A549 (cell line): ENCODE data around the gene CA7. TPM values are rescaled to one million over a fixed set of nuclear protein-coding genes. Genes with fewer than 3 reads are reported as not detected.
A peak's percentile ranks its signal among the peaks of the same experiment; 100 is the strongest.
"Not testable (repeated sequence)": the region's sequence is repeated elsewhere in the genome, so short reads cannot be mapped to it uniquely, and the experiment has no call there.

Experiments
- ATAC-seq, 2 experiments: fragments of 200-7000 bp in 1 of 2; fragments of >200 bp in 1 of 2; cut with Nextera tagmentation in 1 of 2; cut with Tn5 transposase in 1 of 2; 3 replicates each; pipeline versions ENCODE4 v1.8.0 to v1.9.1; 2018 to 2020; ENCODE audit warnings: mild to moderate bottlenecking in 1 of 2, moderate library complexity in 1 of 2
- CTCF ChIA-PET: fragments of 300-600 bp; sonication (Branson Sonifier 250); formaldehyde crosslinking; extraction: SDS; loops from one replicate; lab custom pipeline; 2021; ENCODE audit warnings: antibody characterized with exemption, inconsistent platforms; lab: Yijun Ruan, JAX
- POLR2A ChIA-PET: fragments of 350-600 bp; formaldehyde crosslinking; extraction: SDS; loops from one replicate; lab custom pipeline; 2021; ENCODE audit warnings: antibody characterized with exemption, inconsistent platforms; lab: Yijun Ruan, JAX
- DNase-seq, 2 experiments: peaks; one replicate each; pipeline versions ENCODE4 v3.0.0 to v3.0.0-alpha.2; 2011 to 2016; ENCODE audit warnings: low read depth in 1 of 2, low spot score in 1 of 2
- FAIRE-seq: peaks from 2 replicates; lab custom pipeline; 2011; peaks lifted over from hg19 to GRCh38; lab: Jason Lieb, UNC
- H3K27ac ChIP-seq, 2 experiments: fragments of >200 bp; sonication (Bioruptor Twin); formaldehyde crosslinking; 3 replicates each; pipeline ENCODE4 v1.5.1; 2016 to 2017
- H3K4me1 ChIP-seq: fragments of >200 bp; sonication (Bioruptor Twin); formaldehyde crosslinking; 3 replicates; pipeline ENCODE4 v1.6.1; 2016
- H3K4me2 ChIP-seq: fragments of >200 bp; sonication (Bioruptor Twin); formaldehyde crosslinking; 3 replicates; pipeline ENCODE4 v1.6.1; 2016
- H3K4me3 ChIP-seq: fragments of >200 bp; sonication (Bioruptor Twin); formaldehyde crosslinking; 3 replicates; pipeline ENCODE4 v1.5.1; 2016
- H3K9me3 ChIP-seq: fragments of >200 bp; sonication (Bioruptor Twin); formaldehyde crosslinking; 3 replicates; pipeline ENCODE4 v1.6.1; 2016
- BHLHE40 ChIP-seq: IDR thresholded peaks from 2 replicates; pipeline ENCODE4 v1.6.1; 2012; ENCODE audit warnings: low read depth, low read length, inconsistent platforms
- EHMT2 ChIP-seq: fragments of 200-600 bp; sonication (generic); IDR thresholded peaks from 2 replicates; pipeline ENCODE4 v1.6.1; 2016; ENCODE audit warnings: antibody characterized with exemption, low read depth, mild to moderate bottlenecking, moderate library complexity
- EP300 ChIP-seq, 2 experiments: fragments of >200 bp; sonication (Bioruptor Twin); formaldehyde crosslinking; IDR thresholded peaks; 2 replicates in 1 of 2; 3 replicates in 1 of 2; pipeline ENCODE4 v1.6.1; 2016 to 2017
- ESRRA ChIP-seq: fragments of 150-350 bp; IDR thresholded peaks from 2 replicates; pipeline ENCODE4 v1.6.1; 2014; ENCODE audit warnings: mild to moderate bottlenecking, low read length, borderline replicate concordance
- FOSB ChIP-seq: fragments of 250-450 bp; sonication (Bioruptor Pico); IDR thresholded peaks from 2 replicates; pipeline ENCODE4 v1.5.0; 2020; ENCODE audit warnings: mild to moderate bottlenecking, moderate library complexity
- GATA3 ChIP-seq: IDR thresholded peaks from 2 replicates; pipeline ENCODE4 v1.6.1; 2012; ENCODE audit warnings: borderline replicate concordance
- JUNB ChIP-seq: fragments of >200 bp; sonication (Bioruptor Twin); formaldehyde crosslinking; IDR thresholded peaks from 2 replicates; pipeline ENCODE4 v1.6.1; 2016
- MAFK ChIP-seq: fragments of 450-650 bp; IDR thresholded peaks from 2 replicates; pipeline ENCODE4 v1.6.1; 2014; ENCODE audit not compliant: partially characterized antibody
- NR3C1 ChIP-seq: fragments of >200 bp; sonication (Bioruptor Twin); formaldehyde crosslinking; IDR thresholded peaks from 3 replicates; pipeline ENCODE4 v1.6.1; 2017
- POLR2A ChIP-seq: IDR thresholded peaks from 2 replicates; pipeline ENCODE4 v1.6.1; 2012; ENCODE audit warnings: mild to moderate bottlenecking, low read length
- POLR2AphosphoS2 ChIP-seq: conservative IDR thresholded peaks from 2 replicates; pipeline ENCODE4 v1.6.1; 2012; ENCODE audit warnings: low read length, improper control_type of control experiment, inconsistent platforms
- RCOR1 ChIP-seq: fragments of 150-350 bp; IDR thresholded peaks from 2 replicates; pipeline ENCODE4 v1.6.1; 2014; ENCODE audit warnings: antibody characterized with exemption, low read length, low read depth
- RNF2 ChIP-seq: fragments of 200-600 bp; sonication (generic); IDR thresholded peaks from 2 replicates; pipeline ENCODE4 v1.6.1; 2016; ENCODE audit warnings: low read depth, mild to moderate bottlenecking, antibody characterized with exemption, moderate library complexity, borderline replicate concordance
- TP53 ChIP-seq: fragments of 250-450 bp; sonication (Bioruptor Pico); IDR thresholded peaks from 2 replicates; pipeline ENCODE4 v1.5.0; 2021; ENCODE audit warnings: mild to moderate bottlenecking, moderate library complexity
- ZFP36 ChIP-seq: fragments of 450-650 bp; IDR thresholded peaks from 2 replicates; pipeline ENCODE4 v1.6.1; 2014; ENCODE audit warnings: borderline replicate concordance; ENCODE audit not compliant: partially characterized antibody
- ZNF302 ChIP-seq: fragments of 250-450 bp; sonication (Bioruptor Pico); IDR thresholded peaks from 2 replicates; pipeline ENCODE4 v1.9.0; 2021; ENCODE audit warnings: inconsistent platforms, mild to moderate bottlenecking, moderate library complexity
- ZSCAN20 ChIP-seq: fragments of 250-450 bp; sonication (Bioruptor Pico); IDR thresholded peaks from 2 replicates; pipeline ENCODE4 v1.8.0; 2022; ENCODE audit warnings: mild to moderate bottlenecking, moderate library complexity
- WGBS: methylation state at CpG from one replicate; pipeline ENCODE4 v1.1.6; 2017; ENCODE audit errors: missing lambda C conversion rate; 5-methylcytosine and 5-hydroxymethylcytosine counted together
- polyA plus RNA-seq, 4 experiments: library from polyadenylated mRNA; depleted of rRNA in 3 of 4; stranded (reverse); fragments of >200 nt; fragmentation: RNase III in 1 of 4; extraction: RNeasy Plus Mini Kit Qiagen cat#74134 plus additional on column Dnase treatment in 1 of 4; gene quantifications; 2 replicates in 3 of 4; 3 replicates in 1 of 4; pipeline ENCODE4 v1.2.3, GENCODE V29; 2011 to 2017
- TF ChIP-seq, protein P1 (sequence below): fragments of >200 bp; sonication (Bioruptor Twin); formaldehyde crosslinking; IDR thresholded peaks from 3 replicates; pipeline ENCODE4 v1.5.1; 2016
- TF ChIP-seq, protein P2 (sequence below): fragments of >200 bp; sonication (Bioruptor Twin); formaldehyde crosslinking; IDR thresholded peaks from 3 replicates; pipeline ENCODE4 v1.6.1; 2016
- TF ChIP-seq, protein P3 (sequence below): IDR thresholded peaks from 2 replicates; pipeline ENCODE4 v1.6.1; 2012
- TF ChIP-seq, protein P4 (sequence below): fragments of 200-600 bp; sonication (generic); IDR thresholded peaks from 2 replicates; pipeline ENCODE4 v1.6.1; 2016; ENCODE audit warnings: antibody characterized with exemption, mild to moderate bottlenecking, moderate library complexity
- TF ChIP-seq, protein P5 (sequence below): IDR thresholded peaks from 2 replicates; pipeline ENCODE4 v1.6.1; 2012

Gene CA7
- polyA plus RNA-seq, 2 of the 4 experiments (the other 2 are of a cell fraction), result not detected

DNA sequence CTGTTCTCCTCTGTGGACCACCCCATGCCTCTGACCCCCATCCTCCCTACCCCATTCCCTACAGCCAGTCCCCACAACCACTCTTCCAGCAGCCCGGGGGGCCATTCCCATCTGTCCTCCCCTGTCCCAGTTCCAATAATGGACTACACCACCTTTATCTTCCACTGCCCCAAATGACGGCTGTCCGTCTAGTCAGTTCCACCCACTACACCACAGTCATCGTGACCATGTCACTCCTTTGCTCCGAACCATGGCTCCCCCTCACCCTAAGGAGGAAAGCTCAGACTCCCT, 51.4 kb downstream of the CA7 start:
- no peak for FAIRE-seq
- no peak for DNase-seq
- ChIA-PET POLR2A (interaction anchor here (0.8 to 1.4 kb wide), 2 partner anchors 15 to 33 kb away, joined by 3 to 5 read pairs; no protein-coding TSS in a partner anchor), CTCF (interaction anchor here (0.6 to 40.8 kb wide), 48 partner anchors 12 to 489 kb away, joined by 3 to 837 read pairs (median 5); partner anchors contain the start of genes CDH16, CES2, CES3 and CIAO2B)
- peaks cover 19% of the 10 kb centered on the region for H3K4me1 ChIP-seq
- WGBS, result 91% methylated on average over 5 of the region's 5 CpGs
- TF ChIP-seq POLR2A (no peak), ZSCAN20 (no peak), POLR2AphosphoS2 (no peak)
- H3K27ac ChIP-seq, result peak overlapping the region; percentile 17 to 29; a peak in 3 of 6 replicates
- no peak for ATAC-seq
- no peaks in the 10 kb centered on the region for H3K9me3 ChIP-seq
- H3K4me3 ChIP-seq, result no peak overlapping the region
- no peak overlapping the region for H3K4me2 ChIP-seq

DNA sequence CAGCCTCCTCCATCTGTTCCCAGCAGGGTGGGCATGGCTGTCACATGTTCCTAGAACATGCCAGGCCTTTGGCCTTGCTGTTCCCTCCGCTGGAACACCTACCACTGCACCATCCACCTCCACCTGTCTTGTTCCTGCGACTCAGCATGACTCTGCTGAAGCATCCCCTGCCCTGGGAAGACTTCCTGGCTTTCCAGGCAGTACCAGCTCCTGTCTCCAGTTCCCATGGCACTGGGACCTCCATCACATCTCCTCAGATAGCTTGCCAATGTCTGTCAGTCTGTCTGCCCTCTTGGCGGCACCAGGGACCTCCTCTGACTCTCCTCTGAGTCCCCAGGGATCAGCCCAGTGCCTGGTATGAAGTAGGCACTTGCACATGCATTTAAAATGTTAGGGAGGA, 51.8 kb downstream of the CA7 start:
- Histone ChIP-seq H3K4me1 (peaks cover 23% of the 10 kb centered on the region), H3K4me2 (no peak overlapping the region), H3K4me3 (no peak overlapping the region), H3K9me3 (no peaks in the 10 kb centered on the region), H3K27ac (peak overlapping the region in 1 of 2 experiments; percentile 29; a peak in 2 of 6 replicates)
- DNase-seq, result no peak
- TF ChIP-seq GATA3 (no peak), MAFK (no peak), JUNB (no peak), NR3C1 (no peak), RNF2 (no peak), EHMT2 (no peak), EP300 (IDR thresholded peaks at IDR 0.05) (no peak)
- TF ChIP-seq, protein P1, sequence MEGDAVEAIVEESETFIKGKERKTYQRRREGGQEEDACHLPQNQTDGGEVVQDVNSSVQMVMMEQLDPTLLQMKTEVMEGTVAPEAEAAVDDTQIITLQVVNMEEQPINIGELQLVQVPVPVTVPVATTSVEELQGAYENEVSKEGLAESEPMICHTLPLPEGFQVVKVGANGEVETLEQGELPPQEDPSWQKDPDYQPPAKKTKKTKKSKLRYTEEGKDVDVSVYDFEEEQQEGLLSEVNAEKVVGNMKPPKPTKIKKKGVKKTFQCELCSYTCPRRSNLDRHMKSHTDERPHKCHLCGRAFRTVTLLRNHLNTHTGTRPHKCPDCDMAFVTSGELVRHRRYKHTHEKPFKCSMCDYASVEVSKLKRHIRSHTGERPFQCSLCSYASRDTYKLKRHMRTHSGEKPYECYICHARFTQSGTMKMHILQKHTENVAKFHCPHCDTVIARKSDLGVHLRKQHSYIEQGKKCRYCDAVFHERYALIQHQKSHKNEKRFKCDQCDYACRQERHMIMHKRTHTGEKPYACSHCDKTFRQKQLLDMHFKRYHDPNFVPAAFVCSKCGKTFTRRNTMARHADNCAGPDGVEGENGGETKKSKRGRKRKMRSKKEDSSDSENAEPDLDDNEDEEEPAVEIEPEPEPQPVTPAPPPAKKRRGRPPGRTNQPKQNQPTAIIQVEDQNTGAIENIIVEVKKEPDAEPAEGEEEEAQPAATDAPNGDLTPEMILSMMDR, result no peak
- CTCF ChIA-PET, result interaction anchor here (1.1 to 40.8 kb wide), 28 partner anchors 13 to 370 kb away, joined by 3 to 837 read pairs (median 7); partner anchors contain the start of genes CDH16, CES2, CES3 and CIAO2B
- FAIRE-seq, result no peak
- POLR2A ChIA-PET, result interaction anchor here (0.8 to 1.4 kb wide), 2 partner anchors 15 to 33 kb away, joined by 3 to 5 read pairs; no protein-coding TSS in a partner anchor
- WGBS, result 94% methylated on average over 3 of the region's 3 CpGs
- no peak for ATAC-seq

DNA sequence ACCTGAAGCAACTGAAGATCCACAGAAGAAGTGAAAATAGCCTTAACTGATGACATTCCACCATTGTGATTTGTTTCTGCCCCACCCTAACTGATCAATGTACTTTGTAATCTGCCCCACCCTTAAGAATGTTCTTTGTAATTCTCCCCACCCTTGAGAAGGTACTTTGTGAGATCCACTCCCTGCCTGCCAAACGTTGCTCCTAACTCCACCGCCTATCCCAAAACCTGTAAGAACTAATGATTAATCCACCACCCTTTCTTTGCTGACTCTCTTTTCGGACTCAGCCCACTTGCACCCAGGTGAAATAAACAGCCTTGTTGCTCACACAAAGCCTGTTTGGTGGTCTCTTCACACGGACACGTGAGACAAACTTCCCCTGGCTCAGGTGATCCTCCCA, 52.5 kb downstream of the CA7 start:
- H3K4me2 ChIP-seq, ATAC-seq, DNase-seq, FAIRE-seq, POLR2A ChIA-PET, H3K9me3 ChIP-seq, H3K4me3 ChIP-seq: not testable (repeated sequence)
- 56% methylated on average over 5 of the region's 5 CpGs for WGBS
- peak overlapping the region in 1 of 2 experiments; percentile 26; a peak in 1 of 6 replicates for H3K27ac ChIP-seq
- H3K4me1 ChIP-seq, result peaks cover 25% of the 10 kb centered on the region
- CTCF ChIA-PET, result interaction anchor here (1.2 to 40.8 kb wide), 14 partner anchors 13 to 624 kb away, joined by 3 to 837 read pairs (median 10); partner anchors contain the start of genes CDH16, CES3, CIAO2B and PDP2

DNA sequence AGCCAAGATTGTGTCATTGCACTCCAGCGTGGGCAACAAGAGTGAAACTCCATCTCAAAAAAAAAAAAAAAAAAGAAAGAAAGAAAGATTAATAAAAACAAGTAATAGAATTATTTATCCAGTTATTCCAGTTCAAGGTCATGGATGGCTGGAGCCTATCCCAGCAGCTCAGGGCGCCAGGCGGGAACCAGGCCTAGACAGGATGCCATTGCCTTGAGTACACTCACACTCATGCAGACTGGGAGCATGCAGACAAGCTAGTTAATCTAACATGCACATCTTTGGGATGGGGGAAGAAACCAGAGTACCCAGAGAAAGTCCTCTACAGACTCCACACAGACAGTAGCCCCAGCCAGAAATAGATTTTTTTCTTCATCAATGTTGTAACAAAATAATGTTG, 54.0 kb downstream of the CA7 start:
- Histone ChIP-seq H3K27ac (no peak overlapping the region; a peak in 1 of 6 replicates), H3K4me2 (no peak overlapping the region), H3K4me3 (no peak overlapping the region), H3K9me3 (no peaks in the 10 kb centered on the region), H3K4me1 (peaks cover 25% of the 10 kb centered on the region)
- 92% methylated on average over 3 of the region's 3 CpGs for WGBS
- POLR2A ChIA-PET, result interaction anchor here (1.0 kb wide), 1 partner anchor 29 kb away, joined by 3 read pairs; no protein-coding TSS in a partner anchor
- ATAC-seq, result no peak
- CTCF ChIA-PET, result interaction anchor here (0.9 to 40.8 kb wide), 5 partner anchors 17 to 287 kb away, joined by 3 to 837 read pairs (median 3); partner anchors contain the start of genes CDH16, CES3 and RRAD
- FAIRE-seq, result no peak
- DNase-seq, result no peak
- TF ChIP-seq ZFP36, result no peak
- TF ChIP-seq FOSB (CRISPR knock-in tag), result no peak
- TF ChIP-seq, protein P2, sequence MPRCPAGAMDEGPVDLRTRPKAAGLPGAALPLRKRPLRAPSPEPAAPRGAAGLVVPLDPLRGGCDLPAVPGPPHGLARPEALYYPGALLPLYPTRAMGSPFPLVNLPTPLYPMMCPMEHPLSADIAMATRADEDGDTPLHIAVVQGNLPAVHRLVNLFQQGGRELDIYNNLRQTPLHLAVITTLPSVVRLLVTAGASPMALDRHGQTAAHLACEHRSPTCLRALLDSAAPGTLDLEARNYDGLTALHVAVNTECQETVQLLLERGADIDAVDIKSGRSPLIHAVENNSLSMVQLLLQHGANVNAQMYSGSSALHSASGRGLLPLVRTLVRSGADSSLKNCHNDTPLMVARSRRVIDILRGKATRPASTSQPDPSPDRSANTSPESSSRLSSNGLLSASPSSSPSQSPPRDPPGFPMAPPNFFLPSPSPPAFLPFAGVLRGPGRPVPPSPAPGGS, result no peak
- TF ChIP-seq, protein P3, sequence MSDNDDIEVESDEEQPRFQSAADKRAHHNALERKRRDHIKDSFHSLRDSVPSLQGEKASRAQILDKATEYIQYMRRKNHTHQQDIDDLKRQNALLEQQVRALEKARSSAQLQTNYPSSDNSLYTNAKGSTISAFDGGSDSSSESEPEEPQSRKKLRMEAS, result no peak
- TF ChIP-seq RCOR1, result no peak
- TF ChIP-seq JUNB, result no peak
- TF ChIP-seq, protein P4, sequence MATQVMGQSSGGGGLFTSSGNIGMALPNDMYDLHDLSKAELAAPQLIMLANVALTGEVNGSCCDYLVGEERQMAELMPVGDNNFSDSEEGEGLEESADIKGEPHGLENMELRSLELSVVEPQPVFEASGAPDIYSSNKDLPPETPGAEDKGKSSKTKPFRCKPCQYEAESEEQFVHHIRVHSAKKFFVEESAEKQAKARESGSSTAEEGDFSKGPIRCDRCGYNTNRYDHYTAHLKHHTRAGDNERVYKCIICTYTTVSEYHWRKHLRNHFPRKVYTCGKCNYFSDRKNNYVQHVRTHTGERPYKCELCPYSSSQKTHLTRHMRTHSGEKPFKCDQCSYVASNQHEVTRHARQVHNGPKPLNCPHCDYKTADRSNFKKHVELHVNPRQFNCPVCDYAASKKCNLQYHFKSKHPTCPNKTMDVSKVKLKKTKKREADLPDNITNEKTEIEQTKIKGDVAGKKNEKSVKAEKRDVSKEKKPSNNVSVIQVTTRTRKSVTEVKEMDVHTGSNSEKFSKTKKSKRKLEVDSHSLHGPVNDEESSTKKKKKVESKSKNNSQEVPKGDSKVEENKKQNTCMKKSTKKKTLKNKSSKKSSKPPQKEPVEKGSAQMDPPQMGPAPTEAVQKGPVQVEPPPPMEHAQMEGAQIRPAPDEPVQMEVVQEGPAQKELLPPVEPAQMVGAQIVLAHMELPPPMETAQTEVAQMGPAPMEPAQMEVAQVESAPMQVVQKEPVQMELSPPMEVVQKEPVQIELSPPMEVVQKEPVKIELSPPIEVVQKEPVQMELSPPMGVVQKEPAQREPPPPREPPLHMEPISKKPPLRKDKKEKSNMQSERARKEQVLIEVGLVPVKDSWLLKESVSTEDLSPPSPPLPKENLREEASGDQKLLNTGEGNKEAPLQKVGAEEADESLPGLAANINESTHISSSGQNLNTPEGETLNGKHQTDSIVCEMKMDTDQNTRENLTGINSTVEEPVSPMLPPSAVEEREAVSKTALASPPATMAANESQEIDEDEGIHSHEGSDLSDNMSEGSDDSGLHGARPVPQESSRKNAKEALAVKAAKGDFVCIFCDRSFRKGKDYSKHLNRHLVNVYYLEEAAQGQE, result no peak
- no peak for TF ChIP-seq ZNF302 (CRISPR knock-in tag)
- no peak for TF ChIP-seq POLR2A
- no peak for TF ChIP-seq TP53 (CRISPR knock-in tag)
- no peak for TF ChIP-seq ESRRA
- TF ChIP-seq, protein P5, sequence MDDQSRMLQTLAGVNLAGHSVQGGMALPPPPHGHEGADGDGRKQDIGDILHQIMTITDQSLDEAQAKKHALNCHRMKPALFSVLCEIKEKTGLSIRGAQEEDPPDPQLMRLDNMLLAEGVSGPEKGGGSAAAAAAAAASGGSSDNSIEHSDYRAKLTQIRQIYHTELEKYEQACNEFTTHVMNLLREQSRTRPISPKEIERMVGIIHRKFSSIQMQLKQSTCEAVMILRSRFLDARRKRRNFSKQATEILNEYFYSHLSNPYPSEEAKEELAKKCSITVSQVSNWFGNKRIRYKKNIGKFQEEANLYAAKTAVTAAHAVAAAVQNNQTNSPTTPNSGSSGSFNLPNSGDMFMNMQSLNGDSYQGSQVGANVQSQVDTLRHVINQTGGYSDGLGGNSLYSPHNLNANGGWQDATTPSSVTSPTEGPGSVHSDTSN, result no peak
- TF ChIP-seq BHLHE40, result no peak
